Activated CD4-positive, alpha-beta T cell treated with anti-CD3 and anti-CD28 coated beads, Interleukin-2, amount 50 U/mL, for 24 hours (primary cell): ENCODE data around the gene SLC35F6.

Experiments used
- DNase-seq, 2 donors: peaks; one replicate each; pipeline ENCODE4 v3.0.0-alpha.2; 2020; ENCODE audit warnings: low read depth in 1 of 2, low spot score in 1 of 2

SLC35F6 gene

DNA sequence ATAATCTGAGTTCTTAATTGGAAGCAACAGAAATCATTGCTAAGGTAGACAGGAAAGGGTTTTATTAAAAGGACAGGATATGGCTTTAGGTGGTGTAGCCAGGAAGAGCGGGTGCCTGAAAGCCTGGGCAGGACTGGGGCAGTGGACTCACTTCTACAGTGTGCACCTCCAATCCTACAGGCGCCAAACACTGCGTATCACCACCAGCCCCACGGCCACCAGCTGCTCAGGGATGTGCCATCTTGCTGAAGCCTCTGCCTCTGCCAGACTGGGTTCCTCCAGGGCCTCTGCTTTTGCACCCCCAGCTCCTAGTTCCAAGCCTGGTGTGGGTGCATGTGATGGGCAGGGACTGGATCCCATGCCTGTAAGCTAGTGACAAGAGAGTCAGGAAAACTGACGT is 54.2 kb downstream of the SLC35F6 start:
- no peak for DNase-seq

GRCh38 chr2:26818972-26819371 is 54.9 kb downstream of the SLC35F6 start:
- DNase-seq: no peak

- no peak for DNase-seq
Observed at GRCh38 chr2:26820932-26821331, 56.8 kb downstream of the SLC35F6 start.

GRCh38 chr2:26822877-26823276 is 58.8 kb downstream of the SLC35F6 start:
- DNase-seq: no peak
